ENCODE results near the gene HCN4.

HCN4 gene

GRCh38 chr15:73378089-73378488 is 9.3 kb upstream of the HCN4 start:
- DNase-seq: no peak

GRCh38 chr15:73375755-73376305 is 7.1 kb upstream of the HCN4 start:
- peak; percentile 69 for DNase-seq

GRCh38 chr15:73375012-73375411 is 6.3 kb upstream of the HCN4 start:
- no peak for DNase-seq

- DNase-seq: no peak
Observed at GRCh38 chr15:73374604-73375003, 5.8 kb upstream of the HCN4 start.

- no peak for DNase-seq
Observed at GRCh38 chr15:73373221-73373620, 4.5 kb upstream of the HCN4 start.

GRCh38 chr15:73371812-73372211 is 3.1 kb upstream of the HCN4 start:
- DNase-seq: no peak

GRCh38 chr15:73370151-73370550 is 1.4 kb upstream of the HCN4 start:
- DNase-seq: no peak

GRCh38 chr15:73369154-73369694 is 466 bp upstream of the HCN4 start:
- no peak for DNase-seq

- DNase-seq: no peak
Observed at GRCh38 chr15:73367624-73368300, 996 bp downstream of the HCN4 start.

- DNase-seq: no peak
Observed at GRCh38 chr15:73366766-73367623, 1.8 kb downstream of the HCN4 start.

- DNase-seq: no peak
Observed at GRCh38 chr15:73364070-73364469, 4.7 kb downstream of the HCN4 start.

- DNase-seq: no peak
Observed at GRCh38 chr15:73362900-73363299, 5.9 kb downstream of the HCN4 start.

- DNase-seq: no peak
Observed at GRCh38 chr15:73361337-73361736, 7.4 kb downstream of the HCN4 start.

- DNase-seq: no peak
Observed at GRCh38 chr15:73359651-73360050, 9.1 kb downstream of the HCN4 start.

GRCh38 chr15:73357999-73358665 is 10.6 kb downstream of the HCN4 start:
- no peak for DNase-seq

- DNase-seq: no peak
Observed at GRCh38 chr15:73355612-73356265, 13.0 kb downstream of the HCN4 start.

GRCh38 chr15:73354241-73354640 is 14.5 kb downstream of the HCN4 start:
- DNase-seq: no peak

GRCh38 chr15:73353734-73354133 is 15.0 kb downstream of the HCN4 start:
- DNase-seq: no peak

- no peak for DNase-seq
Observed at GRCh38 chr15:73352082-73352481, 16.7 kb downstream of the HCN4 start.

GRCh38 chr15:73349191-73349590 is 19.6 kb downstream of the HCN4 start:
- no peak for DNase-seq

- no peak for DNase-seq
Observed at GRCh38 chr15:73346735-73347312, 21.9 kb downstream of the HCN4 start.

- no peak for DNase-seq
Observed at GRCh38 chr15:73345658-73346057, 23.1 kb downstream of the HCN4 start.

Data from NCI-H2227 treated with DMSO at 0.1 percent for 48 hours (cell line).